H1 (cell line): ENCODE measurements around the gene MAGEB6. TPM values are rescaled to one million over a fixed set of nuclear protein-coding genes. Genes with fewer than 3 reads are reported as not detected.

Experiments
- CTCF ChIA-PET: fragments of 300-600 bp; sonication (Branson Sonifier 250); formaldehyde crosslinking; loops from one replicate; lab custom pipeline; 2021; ENCODE audit not compliant: partially characterized antibody; lab: Charles Lee
- POLR2A ChIA-PET: fragments of 300-600 bp; sonication (Branson Sonifier 250); formaldehyde crosslinking; loops from one replicate; lab custom pipeline; 2021; ENCODE audit warnings: inconsistent platforms; ENCODE audit not compliant: partially characterized antibody; lab: Charles Lee
- DNase-seq, 2 experiments: peaks; one replicate each; pipeline versions ENCODE4 v3.0.0 to v3.0.0-alpha.2; 2010 to 2022; ENCODE audit warnings: low spot score in 2 of 2, low read depth in 1 of 2, mixed read lengths in 1 of 2
- FAIRE-seq: peaks from 2 replicates; lab custom pipeline; 2011; peaks lifted over from hg19 to GRCh38; lab: Jason Lieb, UNC
- H2AFZ ChIP-seq: 2 replicates; pipeline ENCODE4 v1.8.1; 2012; ENCODE audit warnings: low read length, inconsistent platforms
- H2AK5ac ChIP-seq: 2 replicates; pipeline ENCODE4 v1.6.1; 2013; ENCODE audit warnings: low read depth, low read length
- H2BK120ac ChIP-seq: replicated peaks from 2 replicates; pipeline ENCODE3; 2013; ENCODE audit warnings: low read depth, low read length, inconsistent platforms
- H2BK12ac ChIP-seq: 2 replicates; pipeline ENCODE4 v1.6.1; 2013; ENCODE audit warnings: low read depth, low read length
- H2BK15ac ChIP-seq: 2 replicates; pipeline ENCODE4 v1.6.1; 2013; ENCODE audit warnings: low read length
- H2BK20ac ChIP-seq: 2 replicates; pipeline ENCODE4 v1.6.1; 2013; ENCODE audit warnings: low read length
- H2BK5ac ChIP-seq: 2 replicates; pipeline ENCODE4 v1.6.1; 2013; ENCODE audit warnings: low read depth, low read length
- H3K14ac ChIP-seq: 2 replicates; pipeline ENCODE4 v1.6.1; 2013; ENCODE audit warnings: inconsistent platforms; ENCODE audit not compliant: insufficient read length
- H3K18ac ChIP-seq: 2 replicates; pipeline ENCODE4 v1.6.1; 2013; ENCODE audit warnings: low read length; ENCODE audit errors: extremely low read depth
- H3K23ac ChIP-seq: 2 replicates; pipeline ENCODE4 v1.6.1; 2013; ENCODE audit warnings: inconsistent platforms; ENCODE audit not compliant: insufficient read length
- H3K23me2 ChIP-seq: 2 replicates; pipeline ENCODE4 v1.6.1; 2013; ENCODE audit warnings: low read depth, low read length
- H3K27ac ChIP-seq: 2 replicates; pipeline ENCODE4 v1.6.1; 2011; ENCODE audit warnings: low read depth, low read length, inconsistent platforms
- H3K27me3 ChIP-seq, 4 experiments: replicated peaks in 1 of 4; 1 replicate in 1 of 4; 2 replicates in 3 of 4; pipeline versions ENCODE4 v1.6.1 to v1.8.1; 2011 to 2013; ENCODE audit warnings: low read length in 3 of 4, mild to moderate bottlenecking in 3 of 4, inconsistent platforms in 2 of 4, mixed read lengths in 2 of 4, moderate library complexity in 1 of 4; ENCODE audit not compliant: control insufficient read depth in 3 of 4, insufficient read depth in 3 of 4; ENCODE audit errors: extremely low read depth in 1 of 4
- H3K36me3 ChIP-seq, 4 experiments: 2 replicates each; pipeline versions ENCODE4 v1.6.1 to v1.8.1; 2011 to 2013; ENCODE audit warnings: mild to moderate bottlenecking in 4 of 4, low read length in 3 of 4, moderate library complexity in 2 of 4, control low read depth in 1 of 4, inconsistent platforms in 1 of 4; ENCODE audit not compliant: insufficient read depth in 4 of 4, control insufficient read depth in 2 of 4
- H3K4ac ChIP-seq: replicated peaks from 2 replicates; pipeline ENCODE3; 2013; ENCODE audit warnings: low read length, low read depth, mixed read lengths, inconsistent platforms; ENCODE audit not compliant: insufficient read length
- H3K4me1 ChIP-seq, 4 experiments: replicated peaks in 1 of 4; 1 replicate in 1 of 4; 2 replicates in 3 of 4; pipeline versions ENCODE4 v1.6.1 to v1.8.1; 2011 to 2013; ENCODE audit warnings: low read length in 3 of 4, inconsistent platforms in 2 of 4, mixed read lengths in 1 of 4; ENCODE audit not compliant: insufficient read depth in 4 of 4, control insufficient read depth in 3 of 4
- H3K4me2 ChIP-seq, 2 experiments: 2 replicates each; pipeline versions ENCODE4 v1.6.1 to v1.8.1; 2011 to 2013; ENCODE audit warnings: low read depth in 2 of 2, low read length in 2 of 2, control low read depth in 1 of 2, inconsistent platforms in 1 of 2, mild to moderate bottlenecking in 1 of 2; ENCODE audit not compliant: insufficient read depth in 1 of 2
- H3K4me3 ChIP-seq, 4 experiments: fragments of 200-600, 300-600 bp in 1 of 4; sonication (generic), shearing (Covaris generic), sonication (Bioruptor Twin) in 1 of 4; 2 replicates each; pipeline versions ENCODE4 v1.5.1 to v1.8.1; 2011 to 2016; ENCODE audit warnings: low read length in 4 of 4, low read depth in 3 of 4, control low read depth in 2 of 4, inconsistent platforms in 2 of 4, mild to moderate bottlenecking in 2 of 4, mixed read lengths in 1 of 4, moderate library complexity in 1 of 4; ENCODE audit not compliant: insufficient read depth in 2 of 4; ENCODE audit errors: extremely low read depth in 1 of 4
- H3K56ac ChIP-seq: replicated peaks from 2 replicates; pipeline ENCODE3; 2013; ENCODE audit warnings: low read depth, mild to moderate bottlenecking, mixed read lengths, low read length, inconsistent platforms; ENCODE audit not compliant: insufficient read length
- H3K79me1 ChIP-seq: 2 replicates; pipeline ENCODE4 v1.6.1; 2013; ENCODE audit warnings: low read depth, low read length, control low read depth
- H3K79me2 ChIP-seq, 2 experiments: 2 replicates each; pipeline versions ENCODE4 v1.6.1 to v1.8.1; 2012 to 2013; ENCODE audit warnings: low read length in 2 of 2, mild to moderate bottlenecking in 2 of 2, inconsistent platforms in 1 of 2; ENCODE audit not compliant: insufficient read depth in 2 of 2, control insufficient read depth in 1 of 2
- H3K9ac ChIP-seq, 4 experiments: replicated peaks in 1 of 4; 1 replicate in 1 of 4; 2 replicates in 3 of 4; pipeline versions ENCODE4 v1.6.1 to v1.8.1; 2011 to 2013; ENCODE audit warnings: low read depth in 3 of 4, low read length in 3 of 4, control low read depth in 2 of 4, mild to moderate bottlenecking in 2 of 4, moderate library complexity in 2 of 4, inconsistent platforms in 1 of 4; ENCODE audit errors: extremely low read depth in 1 of 4
- H3K9me3 ChIP-seq, 2 experiments: 2 replicates each; pipeline versions ENCODE4 v1.6.1 to v1.8.1; 2012 to 2013; ENCODE audit warnings: mild to moderate bottlenecking in 2 of 2, moderate library complexity in 2 of 2, control low read depth in 1 of 2, inconsistent platforms in 1 of 2, low read depth in 1 of 2, low read length in 1 of 2, mixed read lengths in 1 of 2; ENCODE audit not compliant: insufficient read depth in 2 of 2
- H4K20me1 ChIP-seq, 2 experiments: replicated peaks in 1 of 2; 2 replicates each; pipeline versions ENCODE3 to v1.8.1; 2011 to 2013; ENCODE audit warnings: inconsistent platforms in 2 of 2, low read length in 2 of 2, mild to moderate bottlenecking in 1 of 2; ENCODE audit not compliant: insufficient read depth in 2 of 2, control insufficient read depth in 1 of 2
- H4K5ac ChIP-seq: 2 replicates; pipeline ENCODE4 v1.6.1; 2013; ENCODE audit warnings: low read length, low read depth, mixed read lengths, inconsistent platforms; ENCODE audit not compliant: insufficient read length
- H4K8ac ChIP-seq: 2 replicates; pipeline ENCODE4 v1.8.0; 2013; ENCODE audit warnings: mild to moderate bottlenecking, moderate library complexity, low read length, inconsistent platforms; ENCODE audit not compliant: insufficient read depth; ENCODE audit errors: extremely low read depth
- H4K91ac ChIP-seq: replicated peaks from 2 replicates; pipeline ENCODE3; 2013; ENCODE audit warnings: low read length, mixed read lengths, inconsistent platforms; ENCODE audit not compliant: insufficient read length
- BRCA1 ChIP-seq: IDR thresholded peaks from 2 replicates; pipeline ENCODE4 v1.6.1; 2012; ENCODE audit warnings: low read depth, low read length, improper control_type of control experiment
- CBX8 ChIP-seq: fragments of 300-800, 300-1000 bp; sonication (generic); IDR thresholded peaks from 2 replicates; pipeline ENCODE4 v1.7.1; 2016; ENCODE audit warnings: low read depth, low read length, borderline replicate concordance
- CEBPB ChIP-seq: IDR thresholded peaks from 2 replicates; pipeline ENCODE4 v1.6.1; 2012; ENCODE audit warnings: low read depth, low read length
- CHD2 ChIP-seq: IDR thresholded peaks from 2 replicates; pipeline ENCODE4 v1.6.1; 2012; ENCODE audit warnings: low read length, improper control_type of control experiment
- FOSL1 ChIP-seq: IDR thresholded peaks from 2 replicates; pipeline ENCODE4 v1.6.1; 2011; ENCODE audit warnings: mild to moderate bottlenecking, low read depth, low read length, moderate library complexity; ENCODE audit not compliant: insufficient read depth
- JUND ChIP-seq: IDR thresholded peaks from 2 replicates; pipeline ENCODE4 v1.6.1; 2011; ENCODE audit warnings: mild to moderate bottlenecking, improper control_type of control experiment, low read length
- POLR2AphosphoS5 ChIP-seq: IDR thresholded peaks from 2 replicates; pipeline ENCODE4 v1.6.1; 2011; ENCODE audit warnings: low read depth, low read length
- SIN3A ChIP-seq, 2 experiments: IDR thresholded peaks in 1 of 2; conservative IDR thresholded peaks in 1 of 2; 2 replicates each; pipeline ENCODE4 v1.6.1; 2011 to 2012; ENCODE audit warnings: low read length in 2 of 2, improper control_type of control experiment in 1 of 2, low read depth in 1 of 2, mild to moderate bottlenecking in 1 of 2
- WGBS, 2 experiments: shearing (Covaris generic) in 1 of 2; methylation state at CpG; one replicate each; pipeline versions ENCODE4 v1.1.6 to v1.1.7; 2013 to 2015; ENCODE audit warnings: low lambda C conversion rate in 2 of 2, mixed read lengths in 2 of 2, inconsistent platforms in 1 of 2, low coverage in 1 of 2, missing lambda C conversion rate in 1 of 2; ENCODE audit not compliant: insufficient replicate concordance in 2 of 2, insufficient coverage in 1 of 2, insufficient read length in 1 of 2; ENCODE audit errors: extremely low coverage in 1 of 2, missing lambda C conversion rate in 1 of 2; 5-methylcytosine and 5-hydroxymethylcytosine counted together
- polyA plus RNA-seq, 7 experiments: library from polyadenylated mRNA; depleted of rRNA in 3 of 7; stranded (reverse) in 5 of 7; unstranded in 2 of 7; fragments of >200 nt in 5 of 7; fragments of 200-250 nt in 2 of 7; gene quantifications; 1 replicate in 5 of 7; 2 replicates in 1 of 7; 4 replicates in 1 of 7; pipeline versions ENCODE4 v1.2.1 to v1.2.3, GENCODE V29; 2011 to 2013; ENCODE audit warnings: missing spikeins in 2 of 7, mixed read lengths in 2 of 7
- total RNA-seq: library from RNA; stranded (reverse); fragmentation: NEBNext Ultra II Directional; extraction: Animal tissue kit (Norgen Biotek cat#: 25700); gene quantifications from 2 replicates; pipeline ENCODE4 v1.2.1, GENCODE V29; 2021

MAGEB6 gene
- total and polyA plus RNA-seq, 2 of the 8 experiments (the other 6 are each of a cell fraction or from before 2014, with no cell fraction given): not detected

DNA sequence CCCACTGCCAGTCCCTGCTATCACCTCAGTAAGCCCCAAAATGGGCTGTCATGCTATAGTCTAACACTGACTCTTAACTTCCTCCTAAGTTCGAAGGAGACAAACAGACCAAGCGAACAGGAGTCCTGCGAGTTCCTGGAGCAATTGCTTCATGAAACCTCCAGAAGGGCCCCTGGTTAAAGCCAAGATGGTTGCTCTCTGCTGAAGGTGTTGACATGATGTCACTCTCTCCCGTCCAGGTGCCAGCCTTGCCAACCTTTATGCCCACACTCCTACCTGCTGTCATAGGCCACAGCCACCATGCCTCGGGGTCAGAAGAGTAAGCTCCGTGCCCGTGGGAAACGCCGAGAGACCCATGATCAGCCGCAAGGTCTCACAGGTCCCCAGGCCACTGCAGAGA lies 31.9 kb upstream of the MAGEB6 start, which contains the start of gene MAGEB6B:
MAGEB6B (plus strand) TSS at position 301 of the 400 bp plus-strand sequence; CDS start at position 301, 0 bp downstream.
- Histone ChIP-seq H2BK120ac (no peak within 1 kb of the TSS), H3K4me2 (no peak within 1 kb of the TSS), H2BK15ac (no peak within 1 kb of the TSS), H3K14ac (no peak within 1 kb of the TSS), H3K36me3 (no peaks in the 10 kb centered on the region), H2AFZ (no peak within 1 kb of the TSS), H2AK5ac (no peak within 1 kb of the TSS), H3K79me1 (no peaks in the 10 kb centered on the region), H3K23ac (no peak within 1 kb of the TSS), H3K9ac (no peak within 1 kb of the TSS), H3K9me3 (no peaks in the 10 kb centered on the region; a peak in 1 of 4 replicates), H2BK20ac (no peak within 1 kb of the TSS), H2BK5ac (no peak within 1 kb of the TSS), H3K4me3 (no peak within 1 kb of the TSS), H3K4me1 (no peaks in the 10 kb centered on the region), H3K27me3 (no peaks in the 10 kb centered on the region), H4K5ac (no peak within 1 kb of the TSS), H2BK12ac (no peak within 1 kb of the TSS), H4K91ac (no peak within 1 kb of the TSS), H3K23me2 (no peaks in the 10 kb centered on the region), H3K18ac (no peak within 1 kb of the TSS), H3K27ac (no peak within 1 kb of the TSS), H3K79me2 (no peaks in the 10 kb centered on the region), H4K20me1 (no peaks in the 10 kb centered on the region), H4K8ac (no peak within 1 kb of the TSS), H3K4ac (no peak within 1 kb of the TSS), H3K56ac (no peak within 1 kb of the TSS)
- ChIA-PET CTCF (no interaction called here), POLR2A (no interaction called here)
- TF ChIP-seq SIN3A (conservative IDR thresholded peaks at IDR 0.05 in 1 of 2, IDR thresholded peaks at IDR 0.05 in 1 of 2; ENCODE audit: low read depth in 1 of 2, low read length in 2 of 2) (no peak), CEBPB (no peak), FOSL1 (no peak), CHD2 (no peak), CBX8 (no peak), POLR2AphosphoS5 (no peak), JUND (no peak), BRCA1 (no peak)
- DNase-seq (no peak), FAIRE-seq (no peak)
- WGBS, 2 experiments: 100% methylated on average over 6 of the region's 10 CpGs; no CpG with 5 or more reads in 1 of the 2 experiments
